Embryonic facial prominence (tissue), 1 donor: ENCODE data around the gene SYT15.
"Not testable (repeated sequence)": the region's sequence is repeated elsewhere in the genome, so short reads cannot be mapped to it uniquely, and the experiment has no call there.

Experiments used
- DNase-seq: peaks from one replicate; pipeline ENCODE4 v3.0.0-alpha.2; 2016; ENCODE audit errors: extremely low spot score

SYT15 gene

GRCh38 chr10:46588221-46588620 is 9.3 kb downstream of the SYT15 start:
- DNase-seq, result not testable (repeated sequence)

- not testable (repeated sequence) for DNase-seq
Measured at GRCh38 chr10:46589589-46589988, 10.7 kb downstream of the SYT15 start.

- DNase-seq, result not testable (repeated sequence)
Measured at GRCh38 chr10:46591053-46591452, 12.1 kb downstream of the SYT15 start.

- DNase-seq, result not testable (repeated sequence)
Measured at GRCh38 chr10:46593307-46593706, 14.4 kb downstream of the SYT15 start.

GRCh38 chr10:46594453-46595063 is 15.6 kb downstream of the SYT15 start:
- DNase-seq, result not testable (repeated sequence)

GRCh38 chr10:46596570-46596969 is 17.6 kb downstream of the SYT15 start:
- not testable (repeated sequence) for DNase-seq

GRCh38 chr10:46597616-46598246 is 18.8 kb downstream of the SYT15 start:
- DNase-seq, result not testable (repeated sequence)

GRCh38 chr10:46600516-46600915 is 21.6 kb downstream of the SYT15 start:
- DNase-seq, result not testable (repeated sequence)

- DNase-seq, result not testable (repeated sequence)
Measured at GRCh38 chr10:46615540-46615939, 36.6 kb downstream of the SYT15 start.

GRCh38 chr10:46616227-46616626 is 37.3 kb downstream of the SYT15 start:
- DNase-seq, result not testable (repeated sequence)

GRCh38 chr10:46617134-46617533 is 38.2 kb downstream of the SYT15 start:
- DNase-seq, result not testable (repeated sequence)

- not testable (repeated sequence) for DNase-seq
Measured at GRCh38 chr10:46617913-46618312, 39.0 kb downstream of the SYT15 start.

- DNase-seq, result not testable (repeated sequence)
Measured at GRCh38 chr10:46623899-46624654, 45.1 kb downstream of the SYT15 start.

GRCh38 chr10:46629805-46630204 is 50.9 kb downstream of the SYT15 start:
- DNase-seq, result not testable (repeated sequence)

- DNase-seq, result not testable (repeated sequence)
Measured at GRCh38 chr10:46630816-46631215, 51.9 kb downstream of the SYT15 start.

GRCh38 chr10:46631683-46632082 is 52.8 kb downstream of the SYT15 start:
- not testable (repeated sequence) for DNase-seq

GRCh38 chr10:46634698-46635097 is 55.8 kb downstream of the SYT15 start:
- not testable (repeated sequence) for DNase-seq

- DNase-seq, result not testable (repeated sequence)
Measured at GRCh38 chr10:46635364-46635959, 56.5 kb downstream of the SYT15 start.

- DNase-seq, result not testable (repeated sequence)
Measured at GRCh38 chr10:46640005-46640404, 61.1 kb downstream of the SYT15 start.
